Activated CD8-positive, alpha-beta T cell treated with anti-CD3 and anti-CD28 coated beads, Interleukin-2, amount 10 ng/mL, durations not matched to agents 7 days and 5 days (primary cell): ENCODE measurements around the gene DCN. TPM values are rescaled to one million over a fixed set of nuclear protein-coding genes. Genes with fewer than 3 reads are reported as not detected.

Experiments
- ATAC-seq: fragments of 150-1000 bp; cut with Tn5 transposase; one replicate; pipeline ENCODE4 v1.10.0; 2021; ENCODE audit warnings: moderate library complexity
- CTCF ChIA-PET: fragments of 350-600 bp; sonication (Branson Sonifier 250); formaldehyde crosslinking; loops from one replicate; lab custom pipeline; 2021; ENCODE audit warnings: antibody characterized with exemption; lab: Charles Lee
- POLR2A ChIA-PET: fragments of 350-600 bp; sonication (Branson Sonifier 250); formaldehyde crosslinking; loops from one replicate; lab custom pipeline; 2021; ENCODE audit warnings: antibody characterized with exemption; lab: Charles Lee
- DNase-seq: peaks from one replicate; pipeline ENCODE4 v3.0.0-alpha.2; 2020
- H3K27ac Mint-ChIP-seq: one replicate; pipeline ENCODE4 v1.8.0; 2021; ENCODE audit warnings: mild to moderate bottlenecking, mixed read lengths
- H3K27me3 Mint-ChIP-seq: one replicate; pipeline ENCODE4 v1.8.0; 2021; ENCODE audit warnings: low read depth, mixed read lengths
- H3K36me3 Mint-ChIP-seq: one replicate; pipeline ENCODE4 v1.8.0; 2021; ENCODE audit warnings: low read depth, mixed read lengths
- H3K4me1 Mint-ChIP-seq: one replicate; pipeline ENCODE4 v1.8.0; 2021; ENCODE audit warnings: low read depth, mixed read lengths
- H3K4me3 Mint-ChIP-seq: one replicate; pipeline ENCODE4 v1.8.0; 2021; ENCODE audit warnings: mild to moderate bottlenecking, mixed read lengths
- H3K9me3 Mint-ChIP-seq: one replicate; pipeline ENCODE4 v1.8.0; 2022; ENCODE audit warnings: mixed read lengths; ENCODE audit not compliant: insufficient read depth
- total RNA-seq, 2 experiments: library from RNA; stranded (reverse); gene quantifications; one replicate each; pipeline ENCODE4 v1.2.3, GENCODE V29; 2021

The DCN gene
- not detected for total RNA-seq

- Mint-ChIP-seq H3K9me3 (no peaks in the 10 kb centered on the region), H3K27me3 (no peaks in the 10 kb centered on the region), H3K4me3 (no peak within 1 kb of the TSS), H3K36me3 (no peaks in the 10 kb centered on the region), H3K4me1 (no peaks in the 10 kb centered on the region), H3K27ac (no peak within 1 kb of the TSS)
- ChIA-PET POLR2A (no interaction called here), CTCF (no interaction called here)
- ATAC-seq = no peak
- no peak for DNase-seq
Observed at GRCh38 chr12:91182636-91183455, at the start of gene DCN. TSS of gene DCN (minus strand) at chr12:91182817. CDS start at chr12:91178552, 4,265 bp downstream.

- DNase-seq (no peak), ATAC-seq (no peak)
- no peaks in the 10 kb centered on the region for H3K4me1 Mint-ChIP-seq
- no peak overlapping the region for H3K27ac Mint-ChIP-seq
- H3K4me3 Mint-ChIP-seq = no peak overlapping the region
- H3K9me3 Mint-ChIP-seq = no peaks in the 10 kb centered on the region
- ChIA-PET POLR2A (no interaction called here), CTCF (no interaction called here)
- H3K36me3 Mint-ChIP-seq = no peaks in the 10 kb centered on the region
- no peaks in the 10 kb centered on the region for H3K27me3 Mint-ChIP-seq
Observed at GRCh38 chr12:91230841-91231240, 48.2 kb upstream of the DCN start.

- CTCF ChIA-PET = no interaction called here
Observed at GRCh38 chr12:91226951-91227350, 44.3 kb upstream of the DCN start.

GRCh38 chr12:91225316-91225715 is 42.7 kb upstream of the DCN start:
- DNase-seq (no peak), ATAC-seq (no peak)
- H3K9me3 Mint-ChIP-seq = no peaks in the 10 kb centered on the region
- H3K4me3 Mint-ChIP-seq = no peak overlapping the region
- no peaks in the 10 kb centered on the region for H3K27me3 Mint-ChIP-seq
- ChIA-PET CTCF (no interaction called here), POLR2A (no interaction called here)
- no peak overlapping the region for H3K27ac Mint-ChIP-seq
- no peaks in the 10 kb centered on the region for H3K36me3 Mint-ChIP-seq
- no peaks in the 10 kb centered on the region for H3K4me1 Mint-ChIP-seq

More at GRCh38 chr12:91226951-91227350, 44.3 kb upstream of the DCN start:
- no peaks in the 10 kb centered on the region for H3K9me3 Mint-ChIP-seq
- H3K27ac Mint-ChIP-seq = no peak overlapping the region
- H3K36me3 Mint-ChIP-seq = no peaks in the 10 kb centered on the region
- H3K4me3 Mint-ChIP-seq = no peak overlapping the region
- no peaks in the 10 kb centered on the region for H3K4me1 Mint-ChIP-seq
- no peaks in the 10 kb centered on the region for H3K27me3 Mint-ChIP-seq
- DNase-seq = no peak
- POLR2A ChIA-PET = no interaction called here
- no peak for ATAC-seq

GRCh38 chr12:91224401-91224800 is 41.8 kb upstream of the DCN start:
- Mint-ChIP-seq H3K9me3 (no peaks in the 10 kb centered on the region), H3K4me3 (no peak overlapping the region), H3K36me3 (no peaks in the 10 kb centered on the region), H3K27ac (no peak overlapping the region), H3K27me3 (no peaks in the 10 kb centered on the region), H3K4me1 (no peaks in the 10 kb centered on the region)
- DNase-seq = no peak
- ChIA-PET CTCF (no interaction called here), POLR2A (no interaction called here)
- no peak for ATAC-seq

- no peaks in the 10 kb centered on the region for H3K9me3 Mint-ChIP-seq
- CTCF ChIA-PET = no interaction called here
- no peak overlapping the region for H3K27ac Mint-ChIP-seq
Observed at GRCh38 chr12:91222746-91223145, 40.1 kb upstream of the DCN start.

GRCh38 chr12:91219919-91220318 is 37.3 kb upstream of the DCN start:
- no peaks in the 10 kb centered on the region for H3K36me3 Mint-ChIP-seq
- no peak overlapping the region for H3K4me3 Mint-ChIP-seq
- DNase-seq = no peak
- no peaks in the 10 kb centered on the region for H3K27me3 Mint-ChIP-seq
- H3K9me3 Mint-ChIP-seq = no peaks in the 10 kb centered on the region
- no peaks in the 10 kb centered on the region for H3K4me1 Mint-ChIP-seq
- H3K27ac Mint-ChIP-seq = no peak overlapping the region
- ChIA-PET POLR2A (no interaction called here), CTCF (no interaction called here)
- no peak for ATAC-seq

More at GRCh38 chr12:91222746-91223145, 40.1 kb upstream of the DCN start:
- Mint-ChIP-seq H3K4me1 (no peaks in the 10 kb centered on the region), H3K4me3 (no peak overlapping the region), H3K36me3 (no peaks in the 10 kb centered on the region), H3K27me3 (no peaks in the 10 kb centered on the region)
- POLR2A ChIA-PET = no interaction called here
- DNase-seq (no peak), ATAC-seq (no peak)

GRCh38 chr12:91219511-91219910 is 36.9 kb upstream of the DCN start:
- Mint-ChIP-seq H3K36me3 (no peaks in the 10 kb centered on the region), H3K27ac (no peak overlapping the region), H3K27me3 (no peaks in the 10 kb centered on the region), H3K9me3 (no peaks in the 10 kb centered on the region), H3K4me3 (no peak overlapping the region), H3K4me1 (no peaks in the 10 kb centered on the region)
- POLR2A ChIA-PET = no interaction called here
- CTCF ChIA-PET = interaction anchor here (0.5 kb wide), 1 partner anchor 261 kb away, joined by 3 read pairs; no protein-coding TSS in a partner anchor
- DNase-seq (no peak), ATAC-seq (no peak)

GRCh38 chr12:91216871-91217270 is 34.3 kb upstream of the DCN start:
- Mint-ChIP-seq H3K27ac (no peak overlapping the region), H3K9me3 (no peaks in the 10 kb centered on the region), H3K27me3 (no peaks in the 10 kb centered on the region), H3K4me1 (no peaks in the 10 kb centered on the region), H3K4me3 (no peak overlapping the region), H3K36me3 (no peaks in the 10 kb centered on the region)
- ChIA-PET POLR2A (no interaction called here), CTCF (no interaction called here)
- DNase-seq (no peak), ATAC-seq (no peak)

- no peaks in the 10 kb centered on the region for H3K4me1 Mint-ChIP-seq
- H3K27me3 Mint-ChIP-seq = no peaks in the 10 kb centered on the region
- H3K4me3 Mint-ChIP-seq = no peak overlapping the region
- DNase-seq = no peak
- H3K9me3 Mint-ChIP-seq = no peaks in the 10 kb centered on the region
- no peaks in the 10 kb centered on the region for H3K36me3 Mint-ChIP-seq
- ChIA-PET CTCF (no interaction called here), POLR2A (no interaction called here)
- H3K27ac Mint-ChIP-seq = no peak overlapping the region
- no peak for ATAC-seq
Observed at GRCh38 chr12:91215940-91216454, 33.4 kb upstream of the DCN start.

- DNase-seq = no peak
- POLR2A ChIA-PET = no interaction called here
- Mint-ChIP-seq H3K4me1 (no peaks in the 10 kb centered on the region), H3K4me3 (no peak overlapping the region), H3K36me3 (no peaks in the 10 kb centered on the region), H3K27ac (no peak overlapping the region), H3K9me3 (no peaks in the 10 kb centered on the region), H3K27me3 (no peaks in the 10 kb centered on the region)
- ATAC-seq = no peak
- CTCF ChIA-PET = no interaction called here
Observed at GRCh38 chr12:91211866-91212265, 29.2 kb upstream of the DCN start.

- H3K4me1 Mint-ChIP-seq = no peaks in the 10 kb centered on the region
- H3K27me3 Mint-ChIP-seq = no peaks in the 10 kb centered on the region
- POLR2A ChIA-PET = no interaction called here
- no peak for ATAC-seq
- H3K36me3 Mint-ChIP-seq = no peaks in the 10 kb centered on the region
- H3K4me3 Mint-ChIP-seq = no peak overlapping the region
- no peak for DNase-seq
- H3K9me3 Mint-ChIP-seq = no peaks in the 10 kb centered on the region
- CTCF ChIA-PET = no interaction called here
- H3K27ac Mint-ChIP-seq = no peak overlapping the region
Observed at GRCh38 chr12:91210618-91211017, 28.0 kb upstream of the DCN start.
